CD4-positive, alpha-beta T cell treated with Interleukin-4 for 1 hour (primary cell): ENCODE results near the gene SLC38A8.

ENCODE experiments used
- DNase-seq, 2 donors: peaks; one replicate each; pipeline ENCODE4 v3.0.0-alpha.2; 2020 to 2022

The SLC38A8 gene

GRCh38 chr16:84068041-84068440 lies 25.4 kb upstream of the SLC38A8 start:
- DNase-seq = no peak

DNA sequence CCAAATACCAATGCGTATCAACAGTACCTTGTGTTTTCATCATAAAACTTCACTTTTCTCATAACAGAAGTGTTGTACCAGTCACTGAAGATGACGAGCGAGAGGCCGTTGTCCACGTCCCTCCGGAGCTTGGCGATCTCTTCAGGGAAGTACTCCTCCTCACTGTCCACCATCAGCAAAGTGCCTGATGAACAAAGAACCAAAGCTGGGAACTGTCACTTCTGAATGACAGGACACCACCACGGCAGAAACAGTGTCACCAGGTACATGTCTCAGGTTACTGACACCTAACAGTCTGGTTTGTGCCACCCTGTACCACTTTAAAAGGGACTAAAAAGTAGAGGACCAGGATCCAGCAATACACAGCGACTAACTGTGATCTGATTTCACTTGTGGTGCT lies 25.0 kb upstream of the SLC38A8 start:
- no peak for DNase-seq

DNA sequence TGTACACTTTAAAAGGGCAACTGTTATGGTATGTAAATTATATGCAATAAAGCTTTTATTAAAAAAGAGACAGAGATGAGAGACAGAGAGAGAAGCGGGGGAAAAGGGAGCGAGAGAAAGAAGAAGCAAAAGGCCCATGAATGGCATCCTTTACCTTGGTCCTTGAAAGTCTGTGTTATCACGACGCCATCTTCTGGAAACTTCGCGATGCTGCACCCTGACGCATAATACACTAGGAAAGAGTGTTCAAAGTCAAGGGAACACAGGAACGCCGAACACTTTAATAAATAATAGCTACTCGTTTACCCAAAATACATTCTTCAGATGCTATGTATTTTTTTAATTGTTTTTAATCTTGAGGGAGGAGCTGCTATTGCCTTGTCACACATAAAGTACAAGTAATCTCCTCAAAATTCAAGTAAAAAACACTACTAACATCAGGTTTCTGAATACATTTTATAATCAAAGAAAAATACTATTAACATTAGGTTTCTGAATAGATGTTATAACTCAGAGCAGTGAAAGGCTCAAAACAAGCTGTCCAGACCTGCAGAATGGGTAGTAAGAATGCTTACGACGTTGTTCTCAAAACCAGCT lies 23.0 kb upstream of the SLC38A8 start:
- DNase-seq = peak; percentile 18 to 24

- DNase-seq = no peak
These were observed 21.4 kb upstream of the SLC38A8 start for GRCh38 chr16:84063980-84064379.

DNA sequence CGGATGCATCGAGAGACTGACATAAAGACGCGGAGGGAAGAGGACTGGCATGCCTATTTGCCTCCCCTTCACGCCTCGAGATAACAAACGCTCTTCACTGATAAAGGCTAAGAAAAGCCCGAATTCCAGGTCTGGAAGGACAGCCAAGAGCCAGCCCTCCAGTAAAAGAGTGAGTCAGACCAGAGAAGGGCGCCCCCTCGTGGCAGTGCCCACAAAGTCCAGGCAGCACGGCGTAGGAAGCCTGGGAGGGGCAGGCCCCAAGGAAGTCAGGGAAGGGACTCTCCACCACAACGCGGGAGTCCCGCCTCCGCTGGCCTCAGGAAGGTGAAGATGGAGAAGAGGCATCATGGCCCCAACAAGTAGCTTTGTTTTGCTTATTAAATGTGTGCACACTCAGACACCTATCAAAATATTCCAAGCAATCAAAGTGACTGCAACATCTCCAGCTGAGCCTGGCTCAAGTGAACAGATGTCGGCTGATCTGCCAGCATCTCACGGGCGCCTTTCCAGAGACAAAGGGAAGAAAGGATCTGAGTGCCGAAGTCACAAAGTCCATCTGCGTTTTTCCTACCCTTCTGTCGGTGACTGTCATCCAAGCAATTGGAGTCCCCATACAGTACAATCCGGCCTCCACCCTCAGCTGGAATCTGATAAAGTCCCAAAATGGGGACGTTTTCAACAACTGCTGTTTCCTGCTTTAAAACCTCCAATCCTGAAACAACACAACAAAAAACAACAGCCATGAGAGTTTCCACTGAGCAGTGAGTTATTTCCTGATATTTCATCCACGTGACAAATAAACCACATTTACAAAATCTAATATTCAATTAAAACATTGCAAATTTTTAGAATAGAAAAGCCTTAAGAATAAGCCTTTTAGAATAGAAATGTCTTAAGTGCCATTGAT lies 20.4 kb upstream of the SLC38A8 start:
- DNase-seq = peak; percentile 52 to 55

DNA sequence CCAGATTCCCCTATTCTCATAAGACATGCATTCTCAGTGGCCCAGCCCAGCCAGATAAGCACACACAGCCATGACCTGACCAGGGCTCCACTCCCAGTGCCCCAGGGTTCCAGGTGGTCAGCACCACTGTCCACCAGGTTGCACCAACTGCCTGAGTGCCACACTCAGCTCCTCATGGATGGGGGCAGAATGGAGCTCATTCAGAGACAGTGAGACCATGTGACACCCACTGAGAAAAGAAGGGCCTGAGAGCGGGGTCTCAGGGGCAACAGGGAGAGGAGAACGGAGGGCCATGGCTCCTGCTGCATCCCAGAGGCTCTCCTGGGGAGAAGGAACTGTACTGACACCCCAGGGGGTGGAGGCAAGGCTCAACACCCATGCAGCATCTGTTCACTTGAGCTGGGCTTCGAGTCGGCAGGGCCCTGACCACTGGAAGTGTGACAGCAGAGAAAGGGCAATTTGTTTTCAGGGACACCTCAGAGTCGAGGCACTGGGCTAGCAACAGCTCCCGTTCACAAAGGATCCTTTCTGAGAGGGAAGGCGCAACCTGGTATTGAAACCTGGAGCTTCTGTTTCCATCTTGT lies 18.7 kb upstream of the SLC38A8 start:
- DNase-seq = no peak

GRCh38 chr16:84059946-84060901 lies 17.6 kb upstream of the SLC38A8 start:
- DNase-seq = no peak

GRCh38 chr16:84059111-84059510 lies 16.5 kb upstream of the SLC38A8 start:
- DNase-seq = no peak

DNA sequence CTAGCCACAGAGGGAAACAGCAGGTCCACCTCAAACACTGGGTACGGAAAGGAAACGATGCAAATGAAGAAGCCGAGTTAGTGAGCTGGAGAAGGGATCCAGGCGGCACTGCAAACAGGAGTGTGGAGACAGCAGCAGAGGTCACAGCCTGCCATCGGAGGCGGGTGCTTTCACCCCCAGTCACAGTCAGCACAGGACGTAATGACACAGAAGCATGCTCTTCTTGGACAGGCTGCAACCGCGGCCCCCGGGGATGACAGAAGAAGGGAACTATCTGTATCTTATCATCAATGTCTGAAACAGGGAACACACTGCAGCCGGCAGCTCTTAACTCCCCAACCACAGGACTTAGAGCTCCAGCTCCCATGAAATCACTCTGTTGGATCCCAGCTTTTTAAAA lies 16.1 kb upstream of the SLC38A8 start:
- no peak for DNase-seq

DNA sequence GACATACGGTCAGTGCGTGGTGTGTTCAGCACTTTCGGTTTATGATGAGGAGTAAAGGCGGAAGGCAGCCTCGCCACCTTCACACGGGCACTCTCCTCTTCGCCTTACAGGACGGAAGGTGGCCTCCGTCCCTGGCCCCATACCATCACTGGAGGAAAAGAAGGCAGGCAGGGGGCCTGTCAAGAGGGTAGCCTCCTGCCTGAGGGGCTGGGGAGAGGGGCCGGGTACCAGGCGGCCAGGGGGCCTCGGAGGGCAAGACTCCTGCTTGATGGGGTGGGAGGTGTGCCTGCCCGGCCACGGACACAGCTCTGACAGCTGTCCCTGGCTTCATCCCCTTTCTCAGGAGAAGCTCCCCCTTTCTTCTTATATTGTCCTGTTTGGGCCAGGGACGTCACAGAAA lies 15.6 kb upstream of the SLC38A8 start:
- no peak for DNase-seq

GRCh38 chr16:84056933-84057332 lies 14.3 kb upstream of the SLC38A8 start:
- DNase-seq = no peak

DNA sequence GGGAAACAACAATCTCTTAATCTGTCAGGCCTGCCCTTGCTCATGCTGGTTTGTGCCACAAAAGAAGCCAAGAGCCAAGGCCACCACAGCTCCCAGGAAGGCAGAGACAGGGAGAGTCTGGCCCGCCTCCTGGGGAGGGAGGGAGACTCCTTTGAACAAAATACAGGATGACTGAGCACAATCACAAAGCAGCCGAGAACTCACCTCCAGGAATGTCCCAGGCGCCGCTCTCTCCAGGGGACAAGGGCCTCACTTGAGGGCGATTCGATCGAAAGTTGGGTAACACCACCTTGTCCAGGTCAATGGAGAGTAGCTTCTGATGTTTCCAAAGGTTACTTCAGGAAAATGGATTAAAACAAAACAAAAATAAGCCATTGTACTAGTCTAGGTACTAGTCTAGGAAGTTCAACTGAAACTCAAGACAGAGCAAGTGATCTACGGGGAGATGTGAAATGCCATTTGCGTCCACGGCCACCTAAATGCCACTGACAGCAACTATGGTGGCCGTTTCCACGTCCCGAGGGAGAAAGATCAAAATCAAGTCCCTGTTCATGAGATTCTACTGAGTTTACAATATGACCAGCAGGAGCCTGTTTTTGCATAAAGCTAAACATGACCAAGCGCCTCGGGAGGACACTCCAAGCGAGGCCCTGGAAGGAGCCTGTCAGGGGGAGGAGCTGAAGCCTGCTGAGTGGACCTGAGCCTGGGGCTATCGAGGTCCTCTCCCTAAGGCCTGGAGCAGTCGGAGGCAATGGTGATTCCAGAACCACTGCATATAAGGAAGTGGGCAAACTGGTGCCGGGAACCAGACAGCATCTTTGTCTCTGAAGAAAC lies 13.4 kb upstream of the SLC38A8 start:
- DNase-seq = no peak

DNA sequence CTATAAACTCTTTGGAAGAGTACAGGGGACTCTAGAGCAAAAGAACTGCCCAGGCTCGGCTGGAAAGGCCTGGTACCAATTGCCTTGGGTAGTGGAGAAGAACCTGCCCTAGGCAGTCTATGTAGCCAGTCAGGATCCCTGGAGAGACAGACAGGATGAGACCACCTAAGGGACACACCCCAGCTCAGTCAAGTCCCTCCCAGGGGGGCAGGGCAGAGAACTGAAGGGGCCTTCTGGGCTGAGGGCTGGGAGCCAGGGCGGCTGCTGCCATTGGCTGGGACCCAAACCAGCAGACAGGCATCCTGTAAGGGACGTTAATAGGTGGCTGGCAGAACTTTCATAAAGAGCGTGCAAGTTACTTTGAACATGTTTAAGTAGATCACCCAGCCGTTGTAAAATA lies 12.8 kb upstream of the SLC38A8 start:
- no peak for DNase-seq

- DNase-seq = no peak
These were observed 12.3 kb upstream of the SLC38A8 start for GRCh38 chr16:84054916-84055315.

DNA sequence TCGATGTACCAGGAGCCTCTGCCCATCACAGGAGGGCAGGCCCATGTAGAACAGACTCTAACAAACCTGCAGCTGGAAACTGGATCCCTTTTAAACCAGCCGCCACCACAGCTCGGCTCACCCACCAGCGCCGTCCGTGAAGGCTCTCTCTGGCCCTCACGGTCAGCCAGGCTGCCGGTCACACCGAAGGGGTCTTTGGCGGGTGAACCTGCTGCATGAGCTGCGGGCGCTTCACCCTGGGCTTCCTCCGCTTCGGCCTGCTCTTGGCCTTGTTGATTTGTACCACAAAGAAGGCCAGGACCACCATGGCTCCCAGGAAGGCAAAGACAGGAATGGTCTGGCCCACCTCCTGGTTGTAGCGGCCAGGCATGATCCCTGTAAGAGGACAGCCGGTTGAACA lies 11.7 kb upstream of the SLC38A8 start:
- DNase-seq = no peak

- no peak for DNase-seq
These were observed 10.6 kb upstream of the SLC38A8 start for GRCh38 chr16:84053237-84053636.

GRCh38 chr16:84052071-84052622 lies 9.6 kb upstream of the SLC38A8 start:
- no peak for DNase-seq

DNA sequence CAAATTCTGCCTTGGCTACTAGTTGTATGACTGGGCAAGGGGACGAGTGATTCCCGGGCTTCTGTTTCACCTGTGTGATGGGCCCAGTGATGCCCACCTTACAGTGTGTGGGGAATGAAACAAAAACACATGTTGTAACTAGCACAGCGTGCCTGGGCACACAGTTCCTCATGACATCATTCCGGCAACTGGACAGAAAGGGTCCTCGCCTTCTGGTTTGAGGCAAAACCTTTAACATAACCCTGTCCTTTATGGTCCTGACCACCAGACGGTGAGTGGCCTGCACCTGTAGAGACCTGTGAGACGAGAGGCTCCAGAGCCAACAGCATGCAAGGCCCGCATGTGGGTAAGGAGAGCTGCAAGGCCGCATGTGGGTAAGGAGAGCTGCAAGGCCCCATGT lies 7.7 kb upstream of the SLC38A8 start:
- no peak for DNase-seq

- DNase-seq = no peak
These were observed 6.9 kb upstream of the SLC38A8 start for GRCh38 chr16:84049403-84050060.

DNA sequence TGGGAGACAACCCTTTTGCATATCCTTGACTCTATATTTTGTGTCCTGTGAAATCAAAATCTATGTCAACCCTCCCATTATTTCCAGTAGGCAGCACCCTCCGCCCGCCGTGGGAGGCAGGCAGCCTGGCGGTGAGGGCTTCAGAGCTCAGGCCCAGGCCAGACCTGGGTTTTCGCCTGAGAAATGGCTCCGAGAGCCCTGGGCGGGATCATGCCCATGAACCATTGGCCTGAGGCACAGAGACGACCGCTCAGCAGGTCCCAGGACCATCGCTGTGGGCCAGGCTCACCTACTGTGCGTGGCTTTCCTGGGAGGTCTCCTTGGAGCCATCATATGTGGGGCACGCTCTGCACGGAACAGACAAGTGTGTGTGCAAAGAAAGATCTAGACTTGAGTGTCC lies 6.3 kb upstream of the SLC38A8 start:
- no peak for DNase-seq

- DNase-seq = no peak
These were observed 5.7 kb upstream of the SLC38A8 start for GRCh38 chr16:84048270-84048669.
